GM12874 (cell line): ENCODE results near the gene CSTB.

Experiments used
- TF ChIP-seq, protein P1 (sequence below): IDR thresholded peaks from 2 replicates; pipeline ENCODE4 v1.5.1; 2011; ENCODE audit warnings: low read depth, mild to moderate bottlenecking, control low read depth, low read length, moderate library complexity; ENCODE audit not compliant: insufficient read depth

CSTB gene

GRCh38 chr21:43812139-43812821, 36.2 kb upstream of the CSTB start:
- TF ChIP-seq, protein P1, sequence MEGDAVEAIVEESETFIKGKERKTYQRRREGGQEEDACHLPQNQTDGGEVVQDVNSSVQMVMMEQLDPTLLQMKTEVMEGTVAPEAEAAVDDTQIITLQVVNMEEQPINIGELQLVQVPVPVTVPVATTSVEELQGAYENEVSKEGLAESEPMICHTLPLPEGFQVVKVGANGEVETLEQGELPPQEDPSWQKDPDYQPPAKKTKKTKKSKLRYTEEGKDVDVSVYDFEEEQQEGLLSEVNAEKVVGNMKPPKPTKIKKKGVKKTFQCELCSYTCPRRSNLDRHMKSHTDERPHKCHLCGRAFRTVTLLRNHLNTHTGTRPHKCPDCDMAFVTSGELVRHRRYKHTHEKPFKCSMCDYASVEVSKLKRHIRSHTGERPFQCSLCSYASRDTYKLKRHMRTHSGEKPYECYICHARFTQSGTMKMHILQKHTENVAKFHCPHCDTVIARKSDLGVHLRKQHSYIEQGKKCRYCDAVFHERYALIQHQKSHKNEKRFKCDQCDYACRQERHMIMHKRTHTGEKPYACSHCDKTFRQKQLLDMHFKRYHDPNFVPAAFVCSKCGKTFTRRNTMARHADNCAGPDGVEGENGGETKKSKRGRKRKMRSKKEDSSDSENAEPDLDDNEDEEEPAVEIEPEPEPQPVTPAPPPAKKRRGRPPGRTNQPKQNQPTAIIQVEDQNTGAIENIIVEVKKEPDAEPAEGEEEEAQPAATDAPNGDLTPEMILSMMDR, result no peak

- TF ChIP-seq, protein P1, result no peak
These were observed 35.4 kb upstream of the CSTB start for GRCh38 chr21:43811262-43812105.

DNA sequence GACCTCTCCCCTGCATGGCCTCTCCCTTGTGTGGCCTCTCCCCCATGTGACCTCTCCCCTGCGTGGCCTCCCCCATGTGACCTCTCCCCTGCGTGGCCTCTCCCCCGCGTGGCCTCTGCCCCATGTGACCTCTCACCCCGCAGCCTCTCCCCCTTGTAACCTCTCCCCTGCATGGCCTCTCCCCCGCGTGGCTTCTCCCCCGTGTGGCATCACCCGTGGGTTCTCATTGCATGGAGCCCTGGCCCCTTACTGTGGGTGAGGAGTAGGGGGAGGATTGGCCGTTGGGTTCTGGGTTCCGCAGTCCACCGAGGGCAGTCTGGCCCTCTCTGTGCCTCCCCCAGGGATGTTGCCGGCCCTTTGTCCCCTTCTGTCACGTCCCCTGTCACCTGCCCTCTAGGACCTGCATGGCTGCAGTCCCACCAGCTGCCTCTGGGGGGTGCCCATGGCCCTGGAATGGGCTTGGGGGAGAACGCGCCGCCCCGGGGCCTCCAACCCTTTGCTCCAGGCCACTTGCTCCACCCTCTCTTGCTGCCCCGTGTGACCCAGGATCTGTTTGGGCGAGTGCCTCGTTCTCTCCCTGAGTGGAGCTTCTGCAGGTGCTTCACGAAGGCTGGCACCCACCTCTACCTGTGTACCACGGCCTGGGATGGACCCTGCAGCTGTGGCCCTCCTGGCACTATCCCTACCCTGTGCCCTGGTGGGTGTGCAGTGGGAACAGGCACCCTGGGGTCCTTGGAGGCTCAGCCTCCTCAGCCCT, 34.6 kb upstream of the CSTB start:
- TF ChIP-seq, protein P1, result peak; percentile 99

GRCh38 chr21:43809853-43810504, 33.9 kb upstream of the CSTB start:
- TF ChIP-seq, protein P1, result no peak

DNA sequence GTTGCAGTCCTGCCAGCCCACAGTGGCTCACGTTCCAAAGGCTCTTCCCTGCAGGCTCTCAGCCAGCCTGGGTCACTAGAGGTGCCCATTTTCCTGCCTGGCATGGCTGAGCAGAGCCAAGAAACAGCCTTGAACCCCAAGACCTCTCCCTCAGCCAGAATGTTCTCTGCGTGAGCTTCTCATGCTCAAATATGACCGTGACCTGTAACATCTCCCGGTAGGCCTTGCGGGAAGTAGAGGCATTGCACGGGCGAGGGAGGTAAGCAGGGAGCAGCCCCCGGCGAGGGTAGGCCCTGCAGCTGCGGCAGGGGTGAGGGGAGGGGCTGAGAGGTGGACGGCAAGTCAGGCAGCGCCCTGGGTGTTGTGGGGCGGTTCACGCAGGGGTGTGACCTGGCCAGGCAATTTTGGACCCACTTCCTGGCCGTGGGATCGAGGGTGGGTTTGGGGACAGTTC, 33.3 kb upstream of the CSTB start:
- TF ChIP-seq, protein P1, result no peak

DNA sequence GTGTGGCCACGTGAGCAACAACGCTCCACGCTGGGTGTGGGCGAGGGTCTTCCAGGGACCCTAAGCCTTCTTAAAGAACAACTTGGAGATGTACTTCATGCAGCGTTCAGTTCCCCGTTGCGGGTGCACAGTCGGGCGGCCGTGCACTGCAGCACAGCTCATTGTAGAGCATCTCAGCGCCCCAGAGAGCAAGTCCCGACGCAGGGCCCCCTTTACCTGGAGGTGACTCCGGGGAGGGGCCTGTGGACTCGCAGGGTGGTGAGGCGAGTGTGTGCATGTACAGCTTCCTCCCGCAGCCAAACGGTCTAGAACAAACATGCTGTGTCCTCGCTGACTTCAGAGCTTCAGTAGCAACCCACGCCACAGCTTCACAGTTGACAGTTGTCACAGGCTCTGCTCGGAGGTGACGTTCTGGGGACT, 32.7 kb upstream of the CSTB start:
- TF ChIP-seq, protein P1, result no peak

DNA sequence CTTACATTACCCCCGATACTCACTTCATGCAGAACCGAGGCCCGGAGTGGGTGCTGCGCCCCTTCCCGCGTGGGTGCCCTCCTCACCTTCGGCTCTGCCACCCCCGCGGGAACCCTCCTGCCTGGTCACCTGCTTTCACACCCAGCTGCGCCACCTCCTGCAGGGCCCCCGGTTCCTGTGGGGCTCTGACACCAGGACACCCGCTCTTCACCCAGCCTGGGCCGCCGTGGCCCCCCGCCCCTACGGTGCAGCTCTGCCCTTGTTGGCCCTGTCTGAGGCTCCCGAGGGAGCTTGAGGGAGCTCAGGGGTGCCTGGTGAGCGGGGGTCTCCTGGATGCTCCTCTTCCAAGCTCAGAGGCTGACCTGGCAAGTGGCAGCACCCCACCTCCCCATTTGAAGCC, 32.3 kb upstream of the CSTB start:
- TF ChIP-seq, protein P1, result no peak
